CD4-positive, alpha-beta T cell treated with Interleukin-17A for 4 hours (primary cell): ENCODE measurements around the gene PODNL1.
A peak's percentile ranks its signal among the peaks of the same experiment; 100 is the strongest.
"Not testable (repeated sequence)": the region's sequence is repeated elsewhere in the genome, so short reads cannot be mapped to it uniquely, and the experiment has no call there.

Experiments used
- DNase-seq: peaks from one replicate; pipeline ENCODE4 v3.0.0-alpha.2; 2020; ENCODE audit warnings: mixed read lengths

The PODNL1 gene

GRCh38 chr19:13923194-13923987 is 14.8 kb downstream of the PODNL1 start:
- no peak for DNase-seq

GRCh38 chr19:13922118-13922517 is 16.1 kb downstream of the PODNL1 start:
- not testable (repeated sequence) for DNase-seq

DNA sequence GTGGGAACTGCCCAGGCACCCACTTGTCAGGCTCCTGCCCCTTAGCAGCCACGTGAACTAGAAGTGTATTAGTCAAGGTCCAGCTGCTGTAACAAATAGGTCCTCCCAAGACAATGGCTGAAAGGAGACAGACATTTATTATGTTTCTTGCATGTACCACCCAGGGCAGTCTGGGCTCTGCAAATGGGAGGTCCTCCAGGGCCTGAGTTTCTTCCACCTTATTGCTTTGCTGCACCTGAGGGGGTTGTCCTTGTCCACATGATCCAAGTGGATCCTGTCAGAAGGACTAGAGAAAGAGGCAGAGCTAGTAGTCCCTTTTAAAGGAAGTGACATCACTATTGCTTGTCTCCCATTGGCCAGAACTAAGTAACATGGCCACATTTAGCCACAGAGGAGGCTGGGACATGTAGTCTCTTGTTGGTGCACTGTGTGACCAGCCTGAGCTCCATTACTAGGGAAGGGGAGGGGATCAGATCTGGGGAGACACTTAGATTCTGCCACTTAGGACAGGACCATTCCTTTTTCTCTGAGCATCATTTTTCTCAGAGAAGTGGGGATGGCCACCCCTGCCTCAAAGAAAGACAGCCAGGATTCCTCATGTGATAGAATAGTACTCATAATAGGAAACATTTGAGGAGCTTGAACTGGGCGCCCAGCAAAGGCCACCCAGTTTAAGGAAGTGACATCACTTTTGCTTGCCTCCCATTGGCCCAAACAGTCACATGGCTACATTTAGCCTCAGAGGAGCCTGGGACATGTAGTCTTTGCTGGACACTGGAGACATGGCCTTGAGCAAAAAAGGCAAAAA is 17.1 kb downstream of the PODNL1 start:
- DNase-seq, result no peak

- DNase-seq, result no peak
Observed at GRCh38 chr19:13920524-13920923, 17.7 kb downstream of the PODNL1 start.

GRCh38 chr19:13918726-13919411 is 19.3 kb downstream of the PODNL1 start:
- no peak for DNase-seq

DNA sequence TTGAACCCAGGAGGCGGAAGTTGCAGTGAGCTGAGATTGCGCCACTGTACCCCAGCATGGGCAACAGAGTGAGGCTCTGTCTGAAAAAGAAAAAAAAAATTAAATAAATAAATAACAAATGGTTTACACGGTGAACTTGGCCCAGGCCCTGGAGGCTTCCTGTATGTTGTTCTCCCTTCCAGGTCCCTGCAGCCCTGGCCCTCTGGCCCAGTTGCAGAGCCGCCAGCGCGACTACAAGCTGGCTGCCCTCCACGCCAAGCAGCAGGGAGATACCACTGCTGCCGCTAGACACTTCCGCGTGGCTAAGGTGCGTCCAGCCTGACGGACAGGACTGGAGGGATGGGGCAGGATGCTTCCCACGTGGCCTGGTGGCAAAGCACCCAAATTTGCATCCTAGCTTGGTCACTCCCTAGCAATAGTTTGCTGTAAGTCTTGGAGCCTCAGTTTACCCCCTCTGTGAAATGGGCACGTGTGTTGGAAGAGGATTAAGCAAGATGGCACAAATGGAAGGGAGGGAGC is 20.3 kb downstream of the PODNL1 start:
- DNase-seq, result no peak

DNA sequence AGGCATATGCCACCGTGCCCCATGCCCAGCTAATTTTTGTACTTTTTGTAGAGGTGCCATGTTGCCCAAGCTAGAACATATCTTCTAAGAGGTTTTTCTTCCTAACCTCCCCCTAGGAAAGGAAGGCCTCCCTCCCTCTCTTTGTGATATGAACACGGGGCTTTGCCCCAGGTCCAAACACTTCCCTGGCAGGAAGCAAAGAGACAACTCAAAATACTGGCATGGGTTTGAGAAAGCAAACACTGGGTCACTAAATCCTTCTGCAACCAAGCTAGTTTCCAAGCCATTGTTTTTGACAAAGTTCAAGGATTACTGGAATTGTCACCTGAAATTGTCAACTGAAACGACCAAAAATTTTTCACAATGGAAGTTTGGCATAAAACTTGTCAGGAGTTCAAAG is 23.4 kb downstream of the PODNL1 start:
- no peak for DNase-seq

GRCh38 chr19:13913352-13913751 is 24.9 kb downstream of the PODNL1 start:
- no peak for DNase-seq

GRCh38 chr19:13909430-13909829 is 28.8 kb downstream of the PODNL1 start:
- no peak for DNase-seq

DNA sequence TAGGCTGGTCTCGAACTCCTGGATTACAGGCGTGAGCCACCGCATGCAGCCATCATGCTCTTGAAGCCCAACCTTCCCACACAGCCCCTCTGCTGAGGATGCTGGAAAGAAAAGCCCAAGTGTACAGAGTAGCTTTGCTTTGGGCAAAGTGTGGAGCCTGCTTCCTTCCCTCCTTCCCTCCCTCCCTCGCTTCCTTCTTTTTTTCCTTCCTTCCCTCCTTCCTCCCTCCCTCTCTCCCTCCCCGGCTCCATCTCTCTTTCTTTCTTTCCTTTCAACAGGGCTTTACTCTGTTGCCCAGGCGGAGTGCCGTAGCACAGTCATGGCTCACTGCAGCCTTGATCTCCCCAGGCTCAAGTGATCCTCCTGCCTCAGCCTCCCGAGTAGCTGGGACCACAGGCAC is 29.5 kb downstream of the PODNL1 start:
- no peak for DNase-seq

- DNase-seq, result no peak
Observed at GRCh38 chr19:13906910-13907309, 31.3 kb downstream of the PODNL1 start.

GRCh38 chr19:13906521-13906904 is 31.7 kb downstream of the PODNL1 start:
- peak; percentile 60 for DNase-seq

DNA sequence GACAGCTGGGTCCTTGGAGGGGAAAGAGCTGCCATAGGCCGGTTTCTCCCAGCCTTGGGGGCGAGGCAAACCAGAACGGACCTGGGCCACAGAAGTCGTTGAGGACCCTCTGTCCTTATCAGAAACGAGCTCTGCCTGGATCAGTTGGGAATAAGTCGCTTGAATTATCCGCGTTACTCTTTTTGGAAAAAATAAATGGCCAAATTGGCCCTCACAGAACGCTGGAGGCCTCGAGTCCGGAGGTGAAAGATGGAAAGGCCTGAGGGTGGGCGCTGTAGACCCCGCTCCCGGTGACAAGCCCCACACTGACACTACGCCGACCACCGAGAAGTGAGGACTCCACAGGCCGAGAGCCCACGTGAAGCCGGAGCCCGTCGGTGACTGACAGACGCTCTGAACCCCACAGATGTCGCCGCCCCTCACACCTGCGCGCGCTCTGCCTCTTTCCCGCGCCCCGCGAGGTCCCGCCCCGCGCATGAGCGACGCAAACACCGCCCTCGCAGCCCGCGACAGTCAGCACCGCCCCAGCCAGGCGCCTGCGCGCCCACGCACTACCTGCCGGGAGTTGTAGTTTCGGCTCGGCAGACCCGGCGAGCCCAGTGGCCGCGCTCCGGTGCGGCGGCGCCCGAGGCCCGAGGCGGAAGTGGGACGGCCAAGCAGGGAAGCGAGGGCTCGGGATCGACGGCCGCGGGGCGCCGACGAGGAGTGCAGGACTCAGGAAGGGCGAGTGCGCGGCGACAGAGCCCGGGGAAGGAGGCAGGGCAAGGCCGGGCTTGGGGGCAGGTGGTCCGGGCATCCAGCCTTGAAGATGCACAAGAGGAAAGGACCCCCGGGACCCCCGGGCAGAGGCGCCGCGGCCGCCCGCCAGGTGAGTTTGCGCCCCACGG is 32.3 kb downstream of the PODNL1 start, which contains the start of the genes BRME1 and CC2D1A:
BRME1 (minus strand) TSS at position 484 of the 887 bp plus-strand sequence. CDS start 1,225 bp downstream, outside the sequence.
CC2D1A (plus strand) TSS at position 568 of the 887 bp plus-strand sequence; CDS start at position 809, 241 bp downstream.
- DNase-seq, result peak; percentile 96

- DNase-seq, result peak; percentile 56
Observed at GRCh38 chr19:13902993-13903555, 35.1 kb downstream of the PODNL1 start.

GRCh38 chr19:13899912-13900584 is 38.2 kb downstream of the PODNL1 start:
- DNase-seq, result no peak

DNA sequence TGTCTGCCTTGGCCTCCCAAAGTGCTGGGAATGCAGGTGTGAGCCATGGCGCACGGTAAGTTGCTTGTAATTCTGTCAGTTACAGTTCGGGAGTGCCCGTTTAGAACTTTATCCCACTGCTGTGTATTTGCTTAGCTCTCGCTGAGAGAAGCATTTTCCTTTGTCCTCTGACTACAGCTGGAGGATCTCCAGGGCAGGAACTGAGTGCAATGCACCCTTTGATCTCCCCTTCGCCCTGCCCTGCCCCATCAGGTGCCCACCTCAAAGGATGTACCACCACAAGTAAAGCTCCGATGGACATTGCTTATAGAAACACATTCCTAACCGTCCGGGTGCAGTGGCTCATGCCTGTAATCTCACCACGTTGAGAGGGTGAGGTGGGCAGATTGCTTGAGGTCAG is 38.8 kb downstream of the PODNL1 start:
- no peak for DNase-seq

DNA sequence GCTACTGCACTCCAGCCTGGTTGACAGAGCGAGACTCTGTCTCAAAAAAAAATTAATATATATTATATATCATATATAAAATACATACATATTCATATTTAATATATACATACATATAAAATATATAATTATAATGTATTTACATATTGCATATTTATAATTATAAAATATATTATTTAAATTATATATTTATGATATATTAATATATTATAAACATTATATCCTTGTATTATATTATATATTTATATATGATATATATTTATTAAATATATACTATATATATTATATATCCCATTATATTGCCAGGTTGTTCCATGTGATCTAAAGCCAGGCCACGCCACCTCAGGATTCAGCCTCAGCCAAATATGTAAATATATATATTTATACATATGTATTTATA is 42.0 kb downstream of the PODNL1 start:
- no peak for DNase-seq

- no peak for DNase-seq
Observed at GRCh38 chr19:13894552-13894951, 43.7 kb downstream of the PODNL1 start.

- DNase-seq, result no peak
Observed at GRCh38 chr19:13892870-13893269, 45.3 kb downstream of the PODNL1 start.

DNA sequence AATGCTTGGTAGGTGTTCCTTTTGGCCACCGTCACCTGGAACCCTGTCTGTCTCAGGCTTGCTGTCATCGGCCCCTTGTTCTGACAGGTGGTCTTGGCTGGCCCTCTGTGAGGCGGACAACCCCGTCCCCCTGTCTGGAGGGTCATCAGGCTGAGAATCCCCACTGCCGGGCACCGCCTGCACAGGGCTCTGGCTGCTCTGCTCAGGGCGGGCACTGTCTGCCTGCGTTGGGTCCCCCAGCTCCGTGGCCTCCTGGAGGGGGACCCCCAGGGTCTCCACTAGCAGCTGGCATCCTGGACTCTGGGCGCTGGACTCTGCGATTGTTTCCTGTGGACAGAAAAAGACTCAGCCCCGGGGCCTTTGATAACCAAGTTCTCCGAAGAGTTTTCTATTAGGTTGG is 48.1 kb downstream of the PODNL1 start:
- no peak for DNase-seq

GRCh38 chr19:13888281-13888680 is 49.9 kb downstream of the PODNL1 start:
- DNase-seq, result no peak
